ENCODE measurements around the gene ZNF506.

DNA sequence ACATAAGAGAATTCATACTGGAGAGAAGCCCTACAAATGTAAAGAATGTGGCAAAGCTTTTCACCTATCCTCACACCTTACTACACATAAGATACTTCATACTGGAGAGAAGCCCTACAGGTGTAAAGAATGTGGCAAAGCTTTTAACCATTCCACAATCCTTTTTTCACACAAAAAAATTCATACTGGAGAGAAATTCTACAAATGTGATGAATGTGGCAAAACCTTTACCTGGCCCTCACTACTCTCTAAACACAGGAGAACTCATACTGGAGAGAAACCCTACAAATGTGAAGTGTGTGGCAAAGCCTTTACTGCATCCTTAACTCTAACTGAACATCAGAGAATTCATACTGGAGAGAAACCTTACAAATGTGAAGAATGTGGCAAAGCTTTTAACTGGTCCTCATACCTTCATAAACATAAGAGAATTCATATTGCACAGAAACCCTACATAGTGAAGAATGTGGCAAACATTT lies 14.0 kb upstream of the ZNF506 start:
- TF ChIP-seq POLR2A (IDR thresholded peaks at IDR 0.05; ENCODE audit: low read depth, low read length) (no peak), POLR2AphosphoS5 (IDR thresholded peaks at IDR 0.05; ENCODE audit: low read depth, low read length) (no peak)
